Measurements from ENCODE around the gene GRK5.

Gene GRK5

DNA sequence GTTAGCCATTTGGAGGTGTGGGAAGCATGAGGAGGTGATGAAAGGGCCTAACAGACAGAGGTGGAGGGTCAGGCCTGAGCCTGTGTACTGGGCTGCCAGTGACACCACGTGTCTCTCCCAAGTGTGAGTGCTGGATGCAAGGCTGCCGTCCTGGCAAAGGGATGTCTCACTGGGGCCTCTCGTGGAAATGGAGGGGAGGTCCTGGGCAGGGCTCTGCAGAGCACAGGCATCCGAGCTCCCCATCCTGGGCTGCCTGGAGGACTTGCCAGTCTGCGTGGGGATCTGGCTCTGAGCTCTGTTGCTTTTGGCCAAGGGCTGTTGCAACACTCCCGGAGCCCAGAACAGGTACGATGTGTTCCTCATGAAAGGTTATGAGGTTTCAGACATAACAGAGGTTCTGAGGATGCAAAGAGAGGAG, 77.3 kb downstream of the GRK5 start:
- Mint-ChIP-seq H3K36me3 (ENCODE audit: low read depth) (no peaks in the 10 kb centered on the region), H3K27ac (peak overlapping the region in 2 of 3 experiments; percentile 57 to 72), H3K4me1 (peaks cover 70% of the 10 kb centered on the region), H3K9me3 (no peaks in the 10 kb centered on the region), H3K4me3 (peak overlapping the region in 1 of 3 experiments; percentile 58), H3K27me3 (ENCODE audit: low read depth) (peaks cover 3% of the 10 kb centered on the region)
- TF ChIP-seq, protein P1, sequence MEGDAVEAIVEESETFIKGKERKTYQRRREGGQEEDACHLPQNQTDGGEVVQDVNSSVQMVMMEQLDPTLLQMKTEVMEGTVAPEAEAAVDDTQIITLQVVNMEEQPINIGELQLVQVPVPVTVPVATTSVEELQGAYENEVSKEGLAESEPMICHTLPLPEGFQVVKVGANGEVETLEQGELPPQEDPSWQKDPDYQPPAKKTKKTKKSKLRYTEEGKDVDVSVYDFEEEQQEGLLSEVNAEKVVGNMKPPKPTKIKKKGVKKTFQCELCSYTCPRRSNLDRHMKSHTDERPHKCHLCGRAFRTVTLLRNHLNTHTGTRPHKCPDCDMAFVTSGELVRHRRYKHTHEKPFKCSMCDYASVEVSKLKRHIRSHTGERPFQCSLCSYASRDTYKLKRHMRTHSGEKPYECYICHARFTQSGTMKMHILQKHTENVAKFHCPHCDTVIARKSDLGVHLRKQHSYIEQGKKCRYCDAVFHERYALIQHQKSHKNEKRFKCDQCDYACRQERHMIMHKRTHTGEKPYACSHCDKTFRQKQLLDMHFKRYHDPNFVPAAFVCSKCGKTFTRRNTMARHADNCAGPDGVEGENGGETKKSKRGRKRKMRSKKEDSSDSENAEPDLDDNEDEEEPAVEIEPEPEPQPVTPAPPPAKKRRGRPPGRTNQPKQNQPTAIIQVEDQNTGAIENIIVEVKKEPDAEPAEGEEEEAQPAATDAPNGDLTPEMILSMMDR (IDR thresholded peaks at IDR 0.05; ENCODE audit: unreplicated experiment in 3 of 3), result no peak

DNA sequence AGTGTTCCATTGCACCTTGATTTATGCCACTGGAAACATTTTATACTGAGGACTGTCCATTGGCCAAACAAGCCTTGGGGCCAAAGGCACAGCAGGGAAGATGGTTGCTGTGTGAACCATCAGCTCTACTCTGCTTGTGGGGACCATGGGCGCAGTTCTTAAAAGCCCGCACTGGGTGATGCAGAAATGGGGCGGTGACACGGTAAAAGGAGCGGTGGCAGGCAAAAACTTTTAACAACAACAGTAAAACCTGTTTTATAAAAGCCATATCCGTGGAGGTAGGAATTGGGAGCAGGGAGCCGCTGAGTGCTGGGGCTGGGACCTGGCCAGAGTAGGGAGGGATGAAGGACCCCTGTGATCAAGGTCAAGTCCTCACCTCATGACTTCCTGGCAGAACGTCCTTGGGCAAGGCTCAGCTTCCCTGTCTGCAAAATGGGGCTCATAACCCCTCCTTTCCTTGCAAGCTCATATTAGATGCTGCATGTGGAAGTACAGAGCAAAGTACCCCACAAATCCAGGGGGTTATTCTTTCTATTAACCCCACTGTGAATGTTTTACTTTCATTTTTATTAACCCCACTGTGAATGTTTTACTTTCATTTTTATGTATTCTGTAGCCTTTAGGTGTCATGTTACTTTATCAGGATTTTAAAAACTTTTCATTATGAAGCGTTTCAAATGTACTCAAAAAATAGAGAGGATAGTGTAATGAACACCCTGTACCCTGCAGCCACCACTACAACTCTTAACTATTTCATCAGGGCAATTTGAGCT, 78.3 kb downstream of the GRK5 start:
- Mint-ChIP-seq H3K36me3 (ENCODE audit: low read depth) (no peaks in the 10 kb centered on the region), H3K27ac (peak overlapping the region; percentile 14 to 72 (median 67)), H3K9me3 (no peaks in the 10 kb centered on the region), H3K4me1 (peaks cover 77% of the 10 kb centered on the region), H3K27me3 (ENCODE audit: low read depth) (peaks cover 9% of the 10 kb centered on the region), H3K4me3 (peak overlapping the region in 1 of 3 experiments; percentile 49)
- TF ChIP-seq, protein P1 (IDR thresholded peaks at IDR 0.05; ENCODE audit: unreplicated experiment in 3 of 3), result no peak

DNA sequence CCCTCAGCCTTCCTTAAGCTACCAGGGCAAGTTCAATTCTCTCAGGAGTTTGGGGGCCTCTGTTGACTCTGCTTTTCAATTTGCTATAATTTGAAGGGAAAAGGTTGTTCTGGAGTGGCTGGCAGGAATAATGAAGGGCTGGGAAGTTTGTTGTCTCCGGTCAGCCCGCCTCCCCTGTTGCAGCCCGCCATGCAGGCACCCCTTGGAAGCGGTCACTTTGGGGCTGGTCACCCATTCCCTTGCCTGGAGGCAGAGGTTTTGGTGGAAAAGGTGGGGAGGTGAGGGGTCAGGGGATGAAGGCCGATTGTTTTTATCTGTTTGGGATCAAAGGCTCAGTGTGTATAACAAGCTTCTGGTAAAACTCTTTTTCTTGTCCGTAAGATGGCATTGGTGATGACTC, 79.1 kb downstream of the GRK5 start:
- TF ChIP-seq, protein P1 (IDR thresholded peaks at IDR 0.05; ENCODE audit: unreplicated experiment in 3 of 3), result no peak
- no peaks in the 10 kb centered on the region for H3K9me3 Mint-ChIP-seq
- peak overlapping the region in 2 of 3 experiments; percentile 67 to 72 for H3K27ac Mint-ChIP-seq
- peaks cover 10% of the 10 kb centered on the region for H3K27me3 Mint-ChIP-seq (ENCODE audit: low read depth)
- peaks cover 75% of the 10 kb centered on the region for H3K4me1 Mint-ChIP-seq
- no peak overlapping the region for H3K4me3 Mint-ChIP-seq
- H3K36me3 Mint-ChIP-seq (ENCODE audit: low read depth), result no peaks in the 10 kb centered on the region

DNA sequence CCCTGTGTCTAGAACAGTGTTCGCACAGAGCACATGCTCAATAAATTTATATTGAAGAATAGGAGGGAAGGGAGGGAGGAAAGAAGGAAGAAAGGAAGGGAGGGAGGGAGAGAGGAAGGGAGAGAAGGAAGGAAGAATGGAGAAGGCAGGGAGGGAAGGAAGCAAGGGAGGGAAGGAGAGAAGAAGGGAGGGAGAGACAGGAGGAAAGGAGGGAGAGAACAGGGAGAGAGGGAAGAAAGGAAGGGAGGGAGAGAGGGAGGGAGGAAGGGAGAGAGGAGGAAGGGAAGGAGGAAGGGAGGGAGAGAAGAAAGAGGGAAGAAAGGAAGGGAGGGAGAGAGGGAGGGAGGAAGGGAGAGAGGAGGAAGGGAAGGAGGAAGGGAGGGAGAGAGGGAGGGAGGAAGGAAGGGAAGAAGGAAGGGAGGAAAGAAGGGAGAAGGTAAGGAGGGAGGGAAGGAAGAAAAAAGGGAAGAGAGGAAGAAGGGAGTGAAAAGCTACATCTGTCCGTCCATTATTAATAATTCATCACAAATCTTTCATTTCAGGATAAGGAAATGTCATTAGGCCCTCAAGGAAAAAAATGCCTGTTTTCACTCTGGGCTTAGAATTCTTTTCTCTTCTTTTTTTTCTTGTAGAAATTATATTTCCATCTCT, 79.7 kb downstream of the GRK5 start:
- Mint-ChIP-seq H3K4me3 (no peak overlapping the region), H3K36me3 (ENCODE audit: low read depth) (no peaks in the 10 kb centered on the region), H3K4me1 (peaks cover 69% of the 10 kb centered on the region), H3K27ac (peak overlapping the region in 2 of 3 experiments; percentile 48 to 72), H3K27me3 (ENCODE audit: low read depth) (peaks cover 10% of the 10 kb centered on the region), H3K9me3 (no peaks in the 10 kb centered on the region)
- TF ChIP-seq, protein P1 (IDR thresholded peaks at IDR 0.05; ENCODE audit: unreplicated experiment in 3 of 3), result no peak

DNA sequence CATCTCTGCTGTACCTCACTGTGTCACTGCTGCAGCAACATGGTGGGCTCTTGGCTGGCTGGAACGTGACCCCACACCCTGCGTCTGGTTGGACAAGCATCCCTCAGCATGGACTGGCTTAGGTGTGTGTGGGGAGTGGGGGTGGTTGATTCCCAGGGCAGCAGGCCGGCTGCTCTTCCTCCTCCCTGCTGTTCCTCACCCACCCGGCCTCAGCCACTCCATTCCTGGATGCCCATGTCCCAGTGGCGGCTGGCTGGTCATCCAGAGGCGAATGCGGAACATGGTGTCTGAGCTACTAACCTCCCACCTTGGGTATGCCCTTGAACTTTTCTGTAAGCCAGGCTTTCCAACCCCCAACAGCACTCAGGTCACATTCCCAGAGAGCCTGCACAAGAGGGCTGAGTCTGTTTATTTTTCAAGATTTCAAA, 81.2 kb downstream of the GRK5 start:
- Mint-ChIP-seq H3K36me3 (ENCODE audit: low read depth) (no peaks in the 10 kb centered on the region), H3K27me3 (ENCODE audit: low read depth) (peaks cover 10% of the 10 kb centered on the region), H3K9me3 (no peaks in the 10 kb centered on the region), H3K4me1 (peaks cover 72% of the 10 kb centered on the region), H3K27ac (peak overlapping the region; percentile 34 to 41 (median 35)), H3K4me3 (no peak overlapping the region)
- TF ChIP-seq, protein P1 (IDR thresholded peaks at IDR 0.05; ENCODE audit: unreplicated experiment in 3 of 3), result no peak
